Smooth muscle cell (in vitro differentiated cells): ENCODE measurements around the gene ZNF497. TPM values are rescaled to one million over a fixed set of nuclear protein-coding genes. Genes with fewer than 3 reads are reported as not detected.

Source experiments
- DNase-seq: peaks from one replicate; lab custom pipeline; 2025; ENCODE audit not compliant: unreplicated experiment; lab: John Stamatoyannopoulos, UW
- H2AFZ ChIP-seq: fragments of 200-600 bp; sonication (generic); 2 replicates; pipeline ENCODE4 v1.6.0; 2016; ENCODE audit warnings: antibody characterized with exemption, low read depth, mild to moderate bottlenecking
- H3F3A ChIP-seq: fragments of 200-600 bp; sonication (generic); 2 replicates; pipeline ENCODE4 v1.6.0; 2017; ENCODE audit warnings: antibody characterized with exemption, low read depth
- H3K27ac ChIP-seq: fragments of 200-600 bp; sonication (generic); 2 replicates; pipeline ENCODE4 v1.5.1; 2016; ENCODE audit warnings: low read depth, mild to moderate bottlenecking
- H3K27me3 ChIP-seq: fragments of 200-600 bp; sonication (generic); 2 replicates; pipeline ENCODE4 v1.6.1; 2016; ENCODE audit warnings: low read depth, mild to moderate bottlenecking
- H3K36me3 ChIP-seq: fragments of 200-600 bp; sonication (generic); 2 replicates; pipeline ENCODE4 v1.5.1; 2016; ENCODE audit warnings: low read depth
- H3K4me1 ChIP-seq: fragments of 200-600 bp; sonication (generic); 2 replicates; pipeline ENCODE4 v1.5.1; 2016; ENCODE audit warnings: low read depth
- H3K4me2 ChIP-seq: fragments of 200-600 bp; sonication (generic); 2 replicates; pipeline ENCODE4 v1.6.0; 2016; ENCODE audit warnings: mild to moderate bottlenecking
- H3K4me3 ChIP-seq: fragments of 200-600 bp; sonication (generic); 2 replicates; pipeline ENCODE4 v1.5.1; 2016; ENCODE audit warnings: mild to moderate bottlenecking
- H3K79me2 ChIP-seq: fragments of 200-600 bp; sonication (generic); 2 replicates; pipeline ENCODE4 v1.6.0; 2016; ENCODE audit warnings: low read depth, mild to moderate bottlenecking
- H3K9ac ChIP-seq: fragments of 200-600 bp; sonication (generic); 2 replicates; pipeline ENCODE4 v1.6.0; 2016; ENCODE audit warnings: low read depth
- H3K9me3 ChIP-seq: fragments of 200-600 bp; sonication (generic); replicated peaks from 2 replicates; pipeline ENCODE4 v1.5.1; 2016; ENCODE audit warnings: low read depth
- H4K20me1 ChIP-seq: fragments of 200-600 bp; sonication (generic); 2 replicates; pipeline ENCODE4 v1.6.0; 2016; ENCODE audit warnings: low read depth
- CTCF ChIP-seq: fragments of 200-600 bp; sonication (generic); IDR thresholded peaks from 2 replicates; pipeline ENCODE4 v1.5.1; 2017; ENCODE audit warnings: borderline replicate concordance, mild to moderate bottlenecking, antibody characterized with exemption; ENCODE audit not compliant: insufficient read depth, poor library complexity, severe bottlenecking
- WGBS: methylation state at CpG from one replicate; pipeline ENCODE4 v1.1.7; 2016; ENCODE audit warnings: low lambda C conversion rate; 5-methylcytosine and 5-hydroxymethylcytosine counted together
- polyA plus RNA-seq: library from polyadenylated mRNA; unstranded; fragments of >200 nt; fragmentation: Nextera tagmentation; extraction: Ambion mirVana; gene quantifications from 2 replicates; pipeline ENCODE4 v1.2.1, GENCODE V29; 2016
- total RNA-seq: library from RNA; depleted of rRNA; stranded (reverse); fragments of >200 nt; gene quantifications from 2 replicates; pipeline ENCODE4 v1.2.3, GENCODE V29; 2014

Gene ZNF497
- total and polyA plus RNA-seq, 2 experiments from 2014 or later = 0.58 to 4.6 TPM

DNA sequence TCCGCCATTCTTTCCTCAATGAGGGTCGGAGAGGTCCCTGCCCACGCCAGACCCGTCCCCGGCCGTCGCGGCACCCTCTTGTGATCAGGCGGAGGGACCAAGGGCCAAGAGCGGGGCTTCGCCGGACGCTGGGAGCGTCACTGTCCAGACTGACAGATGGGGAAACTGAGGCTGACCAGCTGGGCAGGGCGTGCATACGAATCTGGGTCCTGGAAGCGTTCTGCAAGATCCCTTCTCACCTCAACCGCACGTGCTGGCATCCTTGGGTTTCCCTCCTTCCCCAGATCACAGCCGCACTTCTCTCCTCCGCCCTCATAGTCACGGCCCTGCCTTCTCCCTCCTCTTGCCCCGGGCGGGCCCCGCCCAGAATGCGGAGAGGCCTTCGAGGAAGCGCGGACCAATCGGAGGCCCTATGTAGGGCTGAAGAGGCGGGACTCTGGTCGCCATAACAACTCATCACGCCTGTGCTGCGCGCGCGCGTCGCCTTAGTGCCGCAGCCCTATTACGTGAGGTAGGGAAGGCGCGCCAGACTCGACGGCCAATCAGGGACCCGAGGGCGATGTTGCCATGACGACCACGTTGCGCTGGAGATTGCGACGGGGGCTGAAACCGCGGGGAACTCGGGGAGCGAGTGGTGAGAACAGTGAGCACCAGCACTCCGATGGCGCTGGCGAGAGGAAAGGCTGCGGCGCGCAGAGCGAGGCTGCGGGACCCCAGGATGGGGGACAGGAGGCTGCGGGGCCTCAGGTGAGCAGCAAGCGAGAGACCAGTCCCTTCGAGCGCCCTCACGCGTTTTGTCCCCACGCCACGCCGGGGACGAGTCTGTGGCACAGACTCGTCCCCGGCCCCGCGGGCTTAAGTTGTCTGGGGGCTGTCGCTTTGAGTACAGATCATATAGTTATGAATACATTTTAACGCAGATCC, 38.6 kb upstream of the ZNF497 start:
- Histone ChIP-seq H3F3A (no peaks in the 10 kb centered on the region), H4K20me1 (no peaks in the 10 kb centered on the region), H2AFZ (no peak overlapping the region), H3K9me3 (no peaks in the 10 kb centered on the region), H3K27me3 (no peaks in the 10 kb centered on the region), H3K4me1 (peaks cover 13% of the 10 kb centered on the region), H3K9ac (peak overlapping the region; percentile 75), H3K4me3 (peak overlapping the region; percentile 64), H3K79me2 (peaks cover 6% of the 10 kb centered on the region), H3K36me3 (no peaks in the 10 kb centered on the region), H3K27ac (peak overlapping the region; percentile 72), H3K4me2 (peak overlapping the region; percentile 94)
- WGBS = 6% methylated on average over 77 of the region's 80 CpGs
- DNase-seq = peak; percentile 96
- no peak for TF ChIP-seq CTCF

GRCh38 chr19:58400316-58400915, 37.9 kb upstream of the ZNF497 start:
- no peak for TF ChIP-seq CTCF
- H3K79me2 ChIP-seq = peaks cover 6% of the 10 kb centered on the region
- 78% methylated on average over 17 of the region's 18 CpGs for WGBS
- H4K20me1 ChIP-seq = no peaks in the 10 kb centered on the region
- DNase-seq = no peak
- no peak overlapping the region for H2AFZ ChIP-seq
- no peaks in the 10 kb centered on the region for H3K36me3 ChIP-seq
- H3K4me2 ChIP-seq = peak overlapping the region; percentile 92
- no peak overlapping the region for H3K27ac ChIP-seq
- no peaks in the 10 kb centered on the region for H3K9me3 ChIP-seq
- H3K4me3 ChIP-seq = peak overlapping the region; percentile 55
- no peaks in the 10 kb centered on the region for H3F3A ChIP-seq
- peaks cover 13% of the 10 kb centered on the region for H3K4me1 ChIP-seq
- no peaks in the 10 kb centered on the region for H3K27me3 ChIP-seq
- peak overlapping the region; percentile 25 for H3K9ac ChIP-seq

DNA sequence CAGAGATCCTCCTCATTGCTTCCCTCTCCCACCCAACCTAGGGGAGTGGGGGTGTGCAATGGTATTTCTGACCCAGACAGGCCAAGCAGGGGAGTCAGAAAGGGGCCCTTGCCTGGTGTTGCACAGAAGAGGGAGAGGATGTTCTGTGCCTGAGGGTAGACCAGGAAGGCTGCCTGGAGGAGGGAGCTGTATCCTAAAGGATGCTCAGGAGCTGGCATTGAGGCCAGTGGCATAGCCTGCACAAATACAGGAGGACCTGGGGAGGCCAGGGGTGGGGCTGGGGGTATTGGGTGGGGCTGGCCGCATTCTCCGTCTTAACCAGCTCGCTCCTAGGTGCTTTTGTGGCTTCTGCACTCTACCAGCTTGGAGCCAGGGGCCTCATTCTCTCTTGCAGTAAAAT, 37.4 kb upstream of the ZNF497 start:
- WGBS = 100% methylated on average over 3 of the region's 3 CpGs

More for the DNA sequence above, 37.4 kb upstream of the ZNF497 start:
- H3K9ac ChIP-seq = no peak overlapping the region
- H3K36me3 ChIP-seq = no peaks in the 10 kb centered on the region
- H2AFZ ChIP-seq = no peak overlapping the region
- H3K4me1 ChIP-seq = peaks cover 13% of the 10 kb centered on the region
- no peak overlapping the region for H3K4me3 ChIP-seq
- peaks cover 1% of the 10 kb centered on the region for H4K20me1 ChIP-seq
- no peak overlapping the region for H3K27ac ChIP-seq
- no peak for TF ChIP-seq CTCF
- DNase-seq = no peak
- H3F3A ChIP-seq = no peaks in the 10 kb centered on the region
- no peaks in the 10 kb centered on the region for H3K9me3 ChIP-seq
- H3K79me2 ChIP-seq = peaks cover 6% of the 10 kb centered on the region
- H3K27me3 ChIP-seq = no peaks in the 10 kb centered on the region
- H3K4me2 ChIP-seq = peak overlapping the region; percentile 92
